Lower lobe of right lung (tissue), 2 donors: ENCODE measurements around the gene PASK. TPM values are rescaled to one million over a fixed set of nuclear protein-coding genes. Genes with fewer than 3 reads are reported as not detected.
A peak's percentile ranks its signal among the peaks of the same experiment; 100 is the strongest.

ENCODE experiments used
- ATAC-seq, 2 donors: fragments of 200-7000 bp; cut with Tn5 transposase; one replicate each; pipeline ENCODE4 v1.9.1; 2020 to 2022; ENCODE audit warnings: mild to moderate bottlenecking in 2 of 2, moderate library complexity in 2 of 2
- DNase-seq: peaks from one replicate; pipeline ENCODE4 v3.0.0-alpha.2; 2020
- H3K27ac ChIP-seq: fragments of 200-600 bp; one replicate; pipeline ENCODE4 v1.8.0; 2022
- H3K27me3 ChIP-seq: fragments of 200-600 bp; one replicate; pipeline ENCODE4 v1.8.0; 2022; ENCODE audit warnings: low read depth
- H3K36me3 ChIP-seq: fragments of 200-600 bp; one replicate; pipeline ENCODE4 v1.8.0; 2022; ENCODE audit warnings: mild to moderate bottlenecking
- H3K4me1 ChIP-seq: fragments of 200-600 bp; one replicate; pipeline ENCODE4 v1.8.0; 2022
- H3K4me3 ChIP-seq: fragments of 200-600 bp; one replicate; pipeline ENCODE4 v1.8.0; 2022; ENCODE audit warnings: mild to moderate bottlenecking
- H3K9me3 ChIP-seq: fragments of 200-600 bp; one replicate; pipeline ENCODE4 v1.8.0; 2022
- intact Hi-C: fragments of 100-400 bp; cut with DNase I; formaldehyde crosslinking; loops from one replicate; pipeline ENCODE4 v1.11.0; 2022
- total RNA-seq: library from RNA; stranded (reverse); fragmentation: NEBNext Ultra II Directional; extraction: Animal tissue kit (Norgen Biotek cat#: 25700); gene quantifications from one replicate; pipeline ENCODE4 v1.2.1, GENCODE V29; 2021
- TF ChIP-seq, protein P1 (sequence below): fragments of 200-600 bp; IDR thresholded peaks from one replicate; pipeline ENCODE4 v1.8.0; 2022; ENCODE audit warnings: antibody characterized with exemption, mild to moderate bottlenecking
- donor health status: DM: no; HTN: yes; CAD: no; lungs with severe emphysema.

Gene PASK
- total RNA-seq, 1 donor from 2014 or later: 10.8 TPM

DNA sequence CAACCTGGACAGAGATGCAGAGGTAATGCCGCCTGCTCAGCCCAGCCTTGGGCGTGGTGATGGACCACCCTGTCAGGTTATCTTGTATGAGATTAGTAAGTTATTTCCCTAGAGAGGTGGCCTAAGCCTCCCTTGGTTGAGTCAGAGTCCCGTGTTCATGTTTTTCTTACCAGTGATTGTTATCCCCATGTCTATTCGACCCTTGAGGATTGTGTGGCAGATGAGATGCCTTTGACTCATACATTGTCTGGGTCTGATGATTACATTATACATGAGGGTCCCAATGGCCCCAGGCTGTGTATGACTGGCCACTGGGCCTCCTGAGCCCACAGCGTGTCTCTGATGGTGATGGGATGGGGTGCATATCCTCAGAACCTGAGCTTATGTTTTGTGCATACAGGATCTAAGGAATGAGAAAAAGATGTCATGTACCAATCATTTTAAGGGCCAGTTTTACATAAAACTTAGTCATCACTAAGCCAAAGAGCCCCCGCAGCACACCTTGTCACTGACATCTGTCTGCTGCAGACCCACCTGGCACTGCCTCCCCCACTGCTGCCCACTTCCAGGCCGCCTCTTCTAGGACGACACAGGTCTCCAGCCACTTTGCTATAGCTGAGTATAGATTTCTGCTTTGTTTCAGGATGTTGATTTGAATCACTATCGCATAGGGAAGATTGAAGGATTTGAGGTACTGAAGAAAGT is 8.7 kb upstream of the PASK start:
- DNase-seq (no peak), ATAC-seq (no peak)
- H3K27ac ChIP-seq: no peak overlapping the region
- H3K27me3 ChIP-seq: no peaks in the 10 kb centered on the region
- TF ChIP-seq, protein P1, sequence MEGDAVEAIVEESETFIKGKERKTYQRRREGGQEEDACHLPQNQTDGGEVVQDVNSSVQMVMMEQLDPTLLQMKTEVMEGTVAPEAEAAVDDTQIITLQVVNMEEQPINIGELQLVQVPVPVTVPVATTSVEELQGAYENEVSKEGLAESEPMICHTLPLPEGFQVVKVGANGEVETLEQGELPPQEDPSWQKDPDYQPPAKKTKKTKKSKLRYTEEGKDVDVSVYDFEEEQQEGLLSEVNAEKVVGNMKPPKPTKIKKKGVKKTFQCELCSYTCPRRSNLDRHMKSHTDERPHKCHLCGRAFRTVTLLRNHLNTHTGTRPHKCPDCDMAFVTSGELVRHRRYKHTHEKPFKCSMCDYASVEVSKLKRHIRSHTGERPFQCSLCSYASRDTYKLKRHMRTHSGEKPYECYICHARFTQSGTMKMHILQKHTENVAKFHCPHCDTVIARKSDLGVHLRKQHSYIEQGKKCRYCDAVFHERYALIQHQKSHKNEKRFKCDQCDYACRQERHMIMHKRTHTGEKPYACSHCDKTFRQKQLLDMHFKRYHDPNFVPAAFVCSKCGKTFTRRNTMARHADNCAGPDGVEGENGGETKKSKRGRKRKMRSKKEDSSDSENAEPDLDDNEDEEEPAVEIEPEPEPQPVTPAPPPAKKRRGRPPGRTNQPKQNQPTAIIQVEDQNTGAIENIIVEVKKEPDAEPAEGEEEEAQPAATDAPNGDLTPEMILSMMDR: no peak
- intact Hi-C loops: no loop called here
- no peak overlapping the region for H3K4me3 ChIP-seq
- H3K36me3 ChIP-seq: peaks cover 71% of the 10 kb centered on the region
- H3K4me1 ChIP-seq: peaks cover 13% of the 10 kb centered on the region
- H3K9me3 ChIP-seq: no peaks in the 10 kb centered on the region

DNA sequence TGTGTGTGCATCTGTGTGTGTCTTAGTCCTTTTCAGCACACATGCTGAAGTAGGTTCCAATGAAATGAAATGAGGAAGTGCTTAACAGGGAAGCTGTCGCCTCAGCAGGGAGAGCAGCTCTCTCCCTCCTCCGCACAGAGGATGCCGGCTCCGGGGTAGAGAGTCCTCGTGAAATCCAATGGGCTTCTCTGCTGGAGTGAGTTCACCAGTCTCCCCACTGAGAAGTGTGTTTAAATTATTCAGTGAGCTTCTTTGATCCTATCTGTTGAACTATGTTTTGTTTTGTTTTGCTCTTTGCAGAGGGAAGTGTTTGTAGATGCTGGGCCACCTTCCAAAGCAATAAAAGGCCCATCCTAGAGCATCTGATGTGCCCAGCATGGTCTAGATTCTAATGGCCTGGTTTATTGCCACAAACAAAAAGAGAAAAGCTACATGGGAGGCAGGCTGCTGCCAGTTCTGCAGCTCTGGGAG is 7.7 kb upstream of the PASK start:
- peaks cover 69% of the 10 kb centered on the region for H3K36me3 ChIP-seq
- TF ChIP-seq, protein P1: no peak

DNA sequence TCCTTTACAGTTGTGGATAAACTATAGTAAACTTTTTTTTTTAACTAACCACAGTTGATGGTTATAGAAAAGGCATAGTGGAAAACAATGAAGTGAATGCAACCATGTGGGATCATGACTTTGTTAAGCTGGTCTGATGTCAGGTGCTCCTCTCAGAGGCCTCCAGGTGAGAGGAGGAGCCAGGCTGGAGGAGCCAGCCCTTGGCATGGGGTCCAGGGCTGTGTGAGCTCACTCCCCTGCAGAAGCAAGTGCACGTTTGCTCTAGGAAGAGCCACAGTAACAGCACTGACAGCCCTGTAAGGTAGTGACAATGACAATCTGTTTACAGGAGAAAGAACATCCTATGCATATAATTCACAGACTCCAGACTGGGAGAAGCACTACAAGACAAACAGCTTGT is 6.7 kb upstream of the PASK start:
- ATAC-seq (no peak), DNase-seq (no peak)
- peaks cover 20% of the 10 kb centered on the region for H3K4me1 ChIP-seq
- no peak overlapping the region for H3K27ac ChIP-seq
- intact Hi-C loops: no loop called here
- H3K27me3 ChIP-seq: no peaks in the 10 kb centered on the region
- no peak overlapping the region for H3K4me3 ChIP-seq
- H3K36me3 ChIP-seq: peaks cover 66% of the 10 kb centered on the region
- TF ChIP-seq, protein P1: no peak
- no peaks in the 10 kb centered on the region for H3K9me3 ChIP-seq

More for the DNA sequence above, 7.7 kb upstream of the PASK start:
- intact Hi-C loops: no loop called here
- H3K27ac ChIP-seq: no peak overlapping the region
- no peaks in the 10 kb centered on the region for H3K9me3 ChIP-seq
- H3K4me1 ChIP-seq: peaks cover 10% of the 10 kb centered on the region
- DNase-seq (no peak), ATAC-seq (peak in 1 of 2 donors; percentile 31)
- no peak overlapping the region for H3K4me3 ChIP-seq
- no peaks in the 10 kb centered on the region for H3K27me3 ChIP-seq

DNA sequence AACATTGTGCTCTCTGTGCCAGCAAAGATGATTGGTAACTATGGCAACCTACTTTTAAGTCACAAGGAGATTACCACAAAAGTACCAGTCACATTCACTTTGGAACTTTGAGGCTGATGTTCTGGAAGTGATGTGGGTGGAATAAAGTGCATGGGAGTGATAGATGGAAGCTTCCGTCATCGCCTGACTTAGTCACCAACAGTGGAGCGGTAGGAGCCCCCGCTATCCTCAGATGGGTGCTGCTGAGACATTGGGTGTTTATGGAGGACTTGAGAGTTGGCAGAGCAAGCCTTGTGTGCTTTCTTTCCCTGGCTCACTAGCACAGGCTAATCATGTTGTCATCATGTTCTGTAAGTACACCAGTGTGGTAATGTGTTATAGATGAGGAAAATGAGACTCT is 5.6 kb upstream of the PASK start:
- intact Hi-C loops: no loop called here
- no peak for ATAC-seq
- Histone ChIP-seq H3K9me3 (no peaks in the 10 kb centered on the region), H3K36me3 (peaks cover 57% of the 10 kb centered on the region), H3K27me3 (no peaks in the 10 kb centered on the region), H3K4me1 (peaks cover 23% of the 10 kb centered on the region), H3K27ac (no peak overlapping the region), H3K4me3 (no peak overlapping the region)
- TF ChIP-seq, protein P1: no peak
- DNase-seq: no peak

DNA sequence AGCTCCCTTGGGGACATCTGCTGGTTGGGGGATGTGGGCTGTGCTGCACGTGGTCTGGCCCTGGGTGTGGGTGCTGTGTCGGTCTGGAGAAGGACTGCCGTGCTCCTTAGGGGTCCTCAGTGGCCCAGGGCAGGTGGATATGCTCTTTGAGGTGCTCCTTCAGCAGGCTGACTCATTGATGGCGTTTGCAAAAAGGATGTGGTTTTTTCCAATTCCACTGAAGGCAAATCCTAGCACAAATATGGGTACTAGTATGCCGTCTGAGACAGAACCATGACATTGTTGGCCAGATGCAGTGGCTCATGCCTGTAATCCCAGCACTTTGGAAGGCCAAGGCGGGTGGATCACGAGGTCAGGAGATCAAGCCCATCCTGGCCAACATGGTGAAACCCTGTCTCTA is 4.3 kb upstream of the PASK start:
- Histone ChIP-seq H3K9me3 (no peaks in the 10 kb centered on the region), H3K36me3 (peaks cover 44% of the 10 kb centered on the region), H3K27me3 (no peaks in the 10 kb centered on the region), H3K27ac (no peak overlapping the region), H3K4me1 (peaks cover 25% of the 10 kb centered on the region), H3K4me3 (no peak overlapping the region)
- ATAC-seq (no peak), DNase-seq (no peak)
- TF ChIP-seq, protein P1: no peak
- intact Hi-C loops: no loop called here
